ENCODE data around the gene MVB12A. TPM values are rescaled to one million over a fixed set of nuclear protein-coding genes. Genes with fewer than 3 reads are reported as not detected.

Gene MVB12A
- total RNA-seq (2014; rRNA removed; shearing (Covaris generic); ENCODE audit: low replicate concordance), result 77.8 and 129 TPM in 2 replicates

DNA sequence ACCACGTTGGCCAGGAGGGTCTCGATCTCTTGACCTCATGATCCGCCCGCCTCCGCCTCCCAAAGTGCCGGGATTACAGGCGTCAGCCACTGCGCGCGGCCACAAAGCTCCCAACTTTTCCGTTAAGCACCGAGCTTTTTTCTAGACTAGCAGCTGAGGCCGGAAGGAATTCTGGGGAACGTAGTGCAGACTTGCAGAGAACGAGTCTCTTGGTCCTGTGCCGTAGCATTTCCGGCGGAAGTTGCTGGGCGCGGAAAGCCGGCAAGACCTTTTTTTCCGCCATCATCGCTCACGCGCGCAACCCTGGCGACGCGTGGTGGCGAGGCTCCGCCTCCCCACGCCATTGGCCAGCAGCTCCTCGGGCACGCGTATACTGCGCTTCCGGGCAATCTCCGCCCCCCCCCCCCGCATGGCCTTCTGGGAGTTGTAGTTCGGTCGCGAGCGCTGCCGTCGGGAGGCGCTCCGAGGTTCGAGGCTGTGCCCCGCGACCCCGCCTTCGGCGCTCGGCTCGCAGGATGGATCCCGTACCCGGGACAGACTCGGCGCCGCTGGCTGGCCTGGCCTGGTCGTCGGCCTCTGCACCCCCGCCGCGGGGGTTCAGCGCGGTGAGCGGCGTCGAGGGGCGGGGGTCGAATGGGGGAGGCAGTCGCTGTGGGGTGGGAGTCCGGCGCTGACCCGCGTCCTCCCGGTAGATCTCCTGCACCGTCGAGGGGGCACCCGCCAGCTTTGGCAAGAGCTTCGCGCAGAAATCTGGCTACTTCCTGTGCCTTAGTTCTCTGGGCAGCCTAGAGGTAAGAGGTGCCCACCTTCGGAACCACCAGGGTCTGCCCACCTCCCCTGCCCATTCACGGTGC is at the start of gene MVB12A:
Gene MVB12A (plus strand): TSS at position 427 of the 854 bp plus-strand sequence. CDS start 89 bp downstream, at position 516.
- in situ Hi-C loops (cut with HindIII; ENCODE audit: low pct_unique_long_range_greater_than_20kb, low sequenced_read_pairs), result no loop called here
- peak; percentile 99 for DNase-seq (ENCODE audit: low read depth)

DNA sequence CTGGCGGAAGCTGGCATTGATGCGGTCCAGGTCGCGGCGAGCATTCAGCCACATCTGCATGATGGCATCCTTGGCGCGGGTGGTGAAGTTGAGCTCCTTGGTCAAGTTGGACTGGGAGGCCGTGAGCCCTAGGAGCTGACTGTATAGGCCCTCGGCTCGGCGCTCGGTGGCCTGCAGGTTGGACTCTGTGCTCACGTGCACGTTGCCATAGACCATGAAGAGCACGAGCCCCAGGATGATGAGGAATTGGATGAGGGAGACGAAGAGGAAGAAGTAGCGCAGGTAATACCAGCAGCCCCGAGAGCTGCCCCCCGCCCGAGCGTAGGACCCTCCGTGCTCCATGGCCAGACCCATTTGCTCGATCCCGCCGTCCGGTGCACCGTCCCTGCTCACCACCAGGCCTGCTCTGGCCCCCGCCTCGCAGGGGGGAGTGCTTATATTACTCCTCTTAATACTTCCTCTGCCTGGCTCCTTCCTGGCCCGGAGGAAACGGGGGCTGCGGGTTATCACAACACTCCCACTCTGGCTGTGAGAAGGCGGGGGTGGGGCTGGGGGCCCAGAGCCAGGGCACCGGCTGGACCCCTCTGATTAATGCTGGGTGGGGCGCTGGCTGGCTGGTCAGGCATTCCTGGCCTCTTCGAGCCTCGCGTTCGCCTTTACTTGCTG is 42.8 kb upstream of the MVB12A start, which contains the start of gene PLVAP:
Gene PLVAP (minus strand): TSS at position 408 of the 666 bp plus-strand sequence. CDS start 54 bp downstream, at position 354.
- in situ Hi-C loops (cut with HindIII; ENCODE audit: low pct_unique_long_range_greater_than_20kb, low sequenced_read_pairs), result no loop called here
- no peak for DNase-seq (ENCODE audit: low read depth)

- no peak for DNase-seq (ENCODE audit: low read depth)
- in situ Hi-C loops (cut with HindIII; ENCODE audit: low pct_unique_long_range_greater_than_20kb, low sequenced_read_pairs), result no loop called here
Measured at GRCh38 chr19:17378271-17378670, 41.6 kb upstream of the MVB12A start.

DNA sequence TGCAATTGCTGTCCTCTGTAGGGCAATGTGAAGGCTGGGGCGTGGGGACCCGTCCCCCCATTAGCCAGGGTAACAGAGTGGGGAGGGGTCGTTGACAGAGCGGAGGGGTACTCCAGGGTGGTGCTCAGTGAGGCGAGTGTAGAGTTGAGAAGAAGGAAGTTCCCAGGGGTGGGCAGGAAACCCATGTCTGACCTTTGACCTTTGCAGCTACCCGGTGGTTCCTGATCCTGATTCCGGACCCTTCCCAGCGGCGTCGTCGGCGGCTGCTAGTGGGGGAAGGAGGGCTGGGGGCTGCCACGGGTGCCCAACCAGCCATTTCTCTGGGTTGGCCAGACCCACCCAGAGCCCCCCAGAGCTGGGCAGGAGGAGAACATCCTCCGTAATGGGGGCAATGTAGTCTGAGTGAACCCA is 40.6 kb upstream of the MVB12A start:
- DNase-seq (ENCODE audit: low read depth), result no peak
- in situ Hi-C loops (cut with HindIII; ENCODE audit: low pct_unique_long_range_greater_than_20kb, low sequenced_read_pairs), result no loop called here

GRCh38 chr19:17380426-17381138 is 39.3 kb upstream of the MVB12A start:
- in situ Hi-C loops (cut with HindIII; ENCODE audit: low pct_unique_long_range_greater_than_20kb, low sequenced_read_pairs), result no loop called here
- DNase-seq (ENCODE audit: low read depth), result no peak

DNA sequence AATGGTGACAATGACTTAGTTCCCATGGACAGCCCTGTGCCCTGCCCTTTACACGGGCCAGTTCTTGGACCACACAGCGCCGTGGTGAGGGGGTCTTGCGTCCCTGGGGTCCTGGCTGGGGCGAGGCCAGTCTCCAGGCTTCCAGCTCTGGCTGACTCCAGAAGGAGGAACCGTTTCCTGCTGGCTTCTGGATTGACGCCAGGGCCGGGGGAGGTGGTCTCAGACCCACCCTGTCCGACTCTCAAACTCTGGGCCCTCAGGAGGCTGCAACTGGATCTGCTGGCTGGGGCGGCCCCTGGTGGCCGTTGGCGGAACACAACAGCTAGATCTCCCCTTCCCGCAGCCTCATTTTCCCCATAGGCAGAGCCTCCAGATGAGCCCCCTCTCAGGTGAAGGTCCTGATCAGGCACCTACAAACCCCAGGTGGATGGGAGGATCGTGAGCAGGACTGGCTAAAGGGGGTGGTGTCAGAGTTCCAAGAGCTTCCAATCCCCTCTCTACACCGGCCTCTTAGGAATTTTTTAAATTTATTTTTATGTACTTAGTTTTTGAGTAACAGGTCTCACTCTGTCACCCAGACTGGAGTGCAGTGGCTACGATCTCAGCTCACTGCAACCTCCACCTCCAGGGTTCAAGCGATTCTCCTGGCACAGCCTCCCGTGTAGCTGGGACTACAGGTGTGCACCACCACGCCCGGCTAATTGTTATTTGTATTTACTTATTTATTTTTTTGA is 33.8 kb upstream of the MVB12A start:
- DNase-seq (ENCODE audit: low read depth), result peak; percentile 38
- in situ Hi-C loops (cut with HindIII; ENCODE audit: low pct_unique_long_range_greater_than_20kb, low sequenced_read_pairs), result no loop called here

- in situ Hi-C loops (cut with HindIII; ENCODE audit: low pct_unique_long_range_greater_than_20kb, low sequenced_read_pairs), result no loop called here
- no peak for DNase-seq (ENCODE audit: low read depth)
Measured at GRCh38 chr19:17389288-17389687, 30.6 kb upstream of the MVB12A start.

- DNase-seq (ENCODE audit: low read depth), result no peak
- in situ Hi-C loops (cut with HindIII; ENCODE audit: low pct_unique_long_range_greater_than_20kb, low sequenced_read_pairs), result no loop called here
Measured at GRCh38 chr19:17389957-17390664, 29.7 kb upstream of the MVB12A start.

- peak; percentile 89 for DNase-seq (ENCODE audit: low read depth)
- in situ Hi-C loops (cut with HindIII; ENCODE audit: low pct_unique_long_range_greater_than_20kb, low sequenced_read_pairs), result no loop called here
Measured at GRCh38 chr19:17390665-17391370, 29.0 kb upstream of the MVB12A start.

- in situ Hi-C loops (cut with HindIII; ENCODE audit: low pct_unique_long_range_greater_than_20kb, low sequenced_read_pairs), result no loop called here
Measured at GRCh38 chr19:17391371-17392151, 28.3 kb upstream of the MVB12A start.

DNA sequence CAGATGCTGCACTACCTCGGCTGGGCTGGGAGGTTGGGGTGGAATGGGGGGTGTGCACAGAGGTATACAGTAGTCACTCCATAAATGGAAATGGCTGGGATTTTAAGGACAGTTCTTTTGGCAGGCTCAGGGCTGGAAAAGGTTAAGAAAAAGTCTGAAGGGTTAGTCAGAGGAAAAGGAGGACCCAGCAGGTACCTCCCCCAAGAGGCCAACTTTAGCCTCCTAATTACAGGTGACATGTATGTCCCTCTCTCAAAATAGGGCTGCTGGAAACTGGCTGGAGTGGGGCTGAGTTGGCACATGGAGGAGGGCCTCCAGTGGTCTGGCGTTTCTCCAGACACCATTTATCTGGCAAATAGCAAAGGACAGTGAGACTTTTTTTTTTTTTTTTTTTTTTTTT is 26.8 kb upstream of the MVB12A start:
- in situ Hi-C loops (cut with HindIII; ENCODE audit: low pct_unique_long_range_greater_than_20kb, low sequenced_read_pairs), result no loop called here
- peak; percentile 37 for DNase-seq (ENCODE audit: low read depth)

More at GRCh38 chr19:17391371-17392151, 28.3 kb upstream of the MVB12A start:
- DNase-seq (ENCODE audit: low read depth), result no peak

- no peak for DNase-seq (ENCODE audit: low read depth)
- in situ Hi-C loops (cut with HindIII; ENCODE audit: low pct_unique_long_range_greater_than_20kb, low sequenced_read_pairs), result no loop called here
Measured at GRCh38 chr19:17393914-17394313, 25.9 kb upstream of the MVB12A start, which contains the start of gene CCDC194. TSS of gene CCDC194 (minus strand) at chr19:17394196. CDS start at chr19:17394158, 38 bp downstream.

- in situ Hi-C loops (cut with HindIII; ENCODE audit: low pct_unique_long_range_greater_than_20kb, low sequenced_read_pairs), result no loop called here
- DNase-seq (ENCODE audit: low read depth), result peak; percentile 32
Measured at GRCh38 chr19:17394891-17395415, 24.9 kb upstream of the MVB12A start.

GRCh38 chr19:17398902-17399527 is 20.8 kb upstream of the MVB12A start:
- no peak for DNase-seq (ENCODE audit: low read depth)
- in situ Hi-C loops (cut with HindIII; ENCODE audit: low pct_unique_long_range_greater_than_20kb, low sequenced_read_pairs), result no loop called here

DNA sequence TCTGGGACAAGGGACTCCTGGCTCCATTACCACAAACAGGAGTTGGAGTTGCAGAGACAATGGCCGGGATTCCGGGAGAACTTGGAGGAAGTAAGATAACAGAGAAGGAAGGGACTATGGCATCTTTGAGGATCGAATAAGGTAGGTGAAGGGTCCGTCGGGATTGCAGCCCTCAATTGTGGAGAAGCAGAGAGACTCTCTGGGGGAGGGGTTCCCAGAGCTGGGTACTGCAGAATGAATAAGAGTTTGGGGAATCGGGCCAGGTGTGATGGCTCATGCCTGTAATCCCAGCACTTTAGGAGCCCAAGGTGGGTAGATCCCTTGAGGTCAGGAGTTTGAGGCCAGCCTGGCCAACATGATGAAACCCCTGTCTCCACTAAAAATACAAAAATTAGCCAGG is 18.2 kb upstream of the MVB12A start:
- in situ Hi-C loops (cut with HindIII; ENCODE audit: low pct_unique_long_range_greater_than_20kb, low sequenced_read_pairs), result no loop called here
- DNase-seq (ENCODE audit: low read depth), result no peak

All from Caki2 (cell line).